ENCODE measurements around the gene ATP13A5. TPM values are rescaled to one million over a fixed set of nuclear protein-coding genes. Genes with fewer than 3 reads are reported as not detected.

ATP13A5 gene
- polyA plus RNA-seq, 4 donors, result 0.21 TPM; not detected in 3

- H3K9me3 ChIP-seq (ENCODE audit: control insufficient read depth in 2 of 2, insufficient read depth in 1 of 2, low read depth in 1 of 2, low read length in 1 of 2), result no peaks in the 10 kb centered on the region
- H3K4me1 ChIP-seq (ENCODE audit: control insufficient read depth in 3 of 3, insufficient read depth in 2 of 3, low read depth in 1 of 3, low read length in 2 of 3), result no peaks in the 10 kb centered on the region
- 84 to 86% (median 86%) methylated on average over 6 of the region's 6 CpGs for WGBS, 3 donors
- H3K4me3 ChIP-seq (ENCODE audit: low read depth in 1 of 3, low read length in 3 of 3), result no peak overlapping the region
- no peak for FAIRE-seq
- DNase-seq, result no peak
- H3K27me3 ChIP-seq (ENCODE audit: control insufficient read depth in 3 of 3, insufficient read depth in 3 of 3, low read length in 3 of 3), result peaks cover 0 to 3% (median 3%) of the 10 kb centered on the region in 3 donors
- no peak overlapping the region for H3K27ac ChIP-seq (ENCODE audit: low read depth in 1 of 3, low read length in 2 of 3)
- no peaks in the 10 kb centered on the region for H3K36me3 ChIP-seq (ENCODE audit: control insufficient read depth in 3 of 3, insufficient read depth in 2 of 3, low read depth in 1 of 3, low read length in 3 of 3)
Observed at GRCh38 chr3:193225302-193226125, 153.0 kb downstream of the ATP13A5 start.

Other genes with a start within 250 kb of the ATP13A5 start
- gene PLAAT1, start 137.5 kb downstream of the ATP13A5 start, polyA plus RNA-seq, result under 1 TPM in 3 of 4 donors, not detected in 1; 0.06 to 0.81 (median 0.12) TPM
- gene ATP13A4, start 176.1 kb upstream of the ATP13A5 start, polyA plus RNA-seq, result 10 to 100 TPM in 1 of 4 donors, under 1 TPM in 2, not detected in 1; 0.22 to 41.2 (median 0.24) TPM
- gene OPA1, start 214.5 kb upstream of the ATP13A5 start, polyA plus RNA-seq, result 10 to 100 TPM; 22.3 to 42.2 (median 28.1) TPM

All from small intestine (tissue), 7 donors.